ENCODE measurements around the gene SLC16A4. TPM values are rescaled to one million over a fixed set of nuclear protein-coding genes. Genes with fewer than 3 reads are reported as not detected.

The SLC16A4 gene
- total RNA-seq, 1 experiment from 2014 or later, result 0.22 TPM

DNA sequence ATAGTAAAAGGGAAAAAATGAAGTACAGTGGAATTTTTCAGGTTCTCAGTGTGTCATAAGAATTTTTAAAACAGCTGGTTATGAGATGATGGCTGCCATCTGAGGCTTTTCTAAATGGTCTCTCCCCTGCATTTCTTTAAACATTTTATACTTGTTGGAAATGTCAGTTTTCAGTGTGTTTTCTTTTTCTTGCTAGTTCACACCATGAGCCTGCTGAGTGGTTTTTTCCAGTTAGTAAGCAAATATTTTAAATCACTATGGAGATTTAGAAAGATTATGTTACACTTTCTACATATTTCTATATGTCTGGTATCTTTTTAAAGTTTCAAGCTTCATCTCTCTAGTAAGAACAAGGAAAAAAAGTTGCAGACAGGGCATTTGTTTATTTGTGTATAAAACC lies 42.1 kb downstream of the SLC16A4 start:
- peak overlapping the region; percentile 33 for H3K4me2 ChIP-seq (ENCODE audit: low read length)
- ChIA-PET POLR2A (ENCODE audit: unreplicated experiment) (interaction anchor here (0.5 to 0.6 kb wide), 3 partner anchors 8 to 568 kb away, joined by 3 to 7 read pairs (median 4); no protein-coding TSS in a partner anchor), CTCF (no interaction called here)
- intact Hi-C loops (cut with micrococcal nuclease), result no loop called here
- H3K9me3 ChIP-seq (ENCODE audit: low read length), result no peaks in the 10 kb centered on the region
- no peak overlapping the region for H3K27ac ChIP-seq (ENCODE audit: low read length)
- H4K20me1 ChIP-seq (ENCODE audit: low read length), result peaks cover 61% of the 10 kb centered on the region
- H2AFZ ChIP-seq (ENCODE audit: low read length), result no peak overlapping the region
- H3K4me1 ChIP-seq (ENCODE audit: insufficient read depth, low read length), result peaks cover 51% of the 10 kb centered on the region
- TF ChIP-seq, protein P1, sequence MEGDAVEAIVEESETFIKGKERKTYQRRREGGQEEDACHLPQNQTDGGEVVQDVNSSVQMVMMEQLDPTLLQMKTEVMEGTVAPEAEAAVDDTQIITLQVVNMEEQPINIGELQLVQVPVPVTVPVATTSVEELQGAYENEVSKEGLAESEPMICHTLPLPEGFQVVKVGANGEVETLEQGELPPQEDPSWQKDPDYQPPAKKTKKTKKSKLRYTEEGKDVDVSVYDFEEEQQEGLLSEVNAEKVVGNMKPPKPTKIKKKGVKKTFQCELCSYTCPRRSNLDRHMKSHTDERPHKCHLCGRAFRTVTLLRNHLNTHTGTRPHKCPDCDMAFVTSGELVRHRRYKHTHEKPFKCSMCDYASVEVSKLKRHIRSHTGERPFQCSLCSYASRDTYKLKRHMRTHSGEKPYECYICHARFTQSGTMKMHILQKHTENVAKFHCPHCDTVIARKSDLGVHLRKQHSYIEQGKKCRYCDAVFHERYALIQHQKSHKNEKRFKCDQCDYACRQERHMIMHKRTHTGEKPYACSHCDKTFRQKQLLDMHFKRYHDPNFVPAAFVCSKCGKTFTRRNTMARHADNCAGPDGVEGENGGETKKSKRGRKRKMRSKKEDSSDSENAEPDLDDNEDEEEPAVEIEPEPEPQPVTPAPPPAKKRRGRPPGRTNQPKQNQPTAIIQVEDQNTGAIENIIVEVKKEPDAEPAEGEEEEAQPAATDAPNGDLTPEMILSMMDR (conservative IDR thresholded peaks at IDR 0.05; ENCODE audit: low read depth, low read length), result no peak
- no peak for TF ChIP-seq EZH2phosphoT487 (IDR thresholded peaks at IDR 0.05; ENCODE audit: borderline replicate concordance, low read length)
- no peak for TF ChIP-seq EZH2 (IDR thresholded peaks at IDR 0.05; ENCODE audit: low read length, unreplicated experiment)
- H3K36me3 ChIP-seq (ENCODE audit: low read depth, low read length), result peaks cover 51% of the 10 kb centered on the region
- H3K79me2 ChIP-seq (ENCODE audit: low read length), result peaks cover 100% of the 10 kb centered on the region
- no peak for ATAC-seq
- H3K9me2 ChIP-seq (replicated peaks; ENCODE audit: low read length), result no peaks in the 10 kb centered on the region
- H3K27me3 ChIP-seq (ENCODE audit: low read length), result no peaks in the 10 kb centered on the region
- no TSS peak for BruUV-seq (replicated peaks)
- H3K9ac ChIP-seq (ENCODE audit: low read length), result no peak overlapping the region
- peak; percentile 14 for DNase-seq
- H3F3A ChIP-seq (ENCODE audit: low read length, unreplicated experiment), result no peaks in the 10 kb centered on the region
- H3K4me3 ChIP-seq (ENCODE audit: low read length), result peak overlapping the region; percentile 9; the same call in 1 of the 2 replicates

DNA sequence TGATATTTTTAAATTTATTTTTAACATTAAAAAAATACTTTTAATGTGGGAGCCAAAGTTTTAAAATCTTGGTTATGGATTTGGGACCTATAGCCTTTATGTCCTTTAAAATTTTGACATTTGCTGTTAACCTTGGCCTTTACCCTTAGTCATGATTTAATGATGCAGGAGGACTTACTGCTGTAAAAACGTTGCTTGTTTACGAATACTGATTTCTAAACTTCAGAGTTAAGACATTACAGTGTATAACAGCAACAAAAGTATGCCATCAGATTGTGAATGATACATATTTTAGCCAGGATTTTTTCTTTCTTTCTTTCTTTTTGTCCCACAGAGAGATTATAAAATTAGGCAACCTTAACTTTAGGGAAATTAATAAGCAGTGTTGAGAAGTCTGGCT lies 42.8 kb downstream of the SLC16A4 start:
- no peaks in the 10 kb centered on the region for H3K9me2 ChIP-seq (replicated peaks; ENCODE audit: low read length)
- peak overlapping the region; percentile 33 for H3K4me2 ChIP-seq (ENCODE audit: low read length)
- peaks cover 59% of the 10 kb centered on the region for H3K36me3 ChIP-seq (ENCODE audit: low read depth, low read length)
- H3K9ac ChIP-seq (ENCODE audit: low read length), result no peak overlapping the region
- peaks cover 58% of the 10 kb centered on the region for H3K4me1 ChIP-seq (ENCODE audit: insufficient read depth, low read length)
- intact Hi-C loops (cut with micrococcal nuclease), result no loop called here
- ATAC-seq (no peak), DNase-seq (no peak)
- H3F3A ChIP-seq (ENCODE audit: low read length, unreplicated experiment), result no peaks in the 10 kb centered on the region
- H3K27me3 ChIP-seq (ENCODE audit: low read length), result no peaks in the 10 kb centered on the region
- no peaks in the 10 kb centered on the region for H3K9me3 ChIP-seq (ENCODE audit: low read length)
- TF ChIP-seq, protein P1 (conservative IDR thresholded peaks at IDR 0.05; ENCODE audit: low read depth, low read length), result no peak
- TF ChIP-seq EZH2phosphoT487 (IDR thresholded peaks at IDR 0.05; ENCODE audit: borderline replicate concordance, low read length), result no peak
- TF ChIP-seq EZH2 (IDR thresholded peaks at IDR 0.05; ENCODE audit: low read length, unreplicated experiment), result no peak
- peaks cover 100% of the 10 kb centered on the region for H3K79me2 ChIP-seq (ENCODE audit: low read length)
- peaks cover 61% of the 10 kb centered on the region for H4K20me1 ChIP-seq (ENCODE audit: low read length)
- CTCF ChIA-PET, result interaction anchor here (0.6 kb wide), 1 partner anchor 9 kb away, joined by 3 read pairs; the partner anchor contains the start of gene RBM15
- no TSS peak for BruUV-seq (replicated peaks)
- POLR2A ChIA-PET (ENCODE audit: unreplicated experiment), result no interaction called here
- no peak overlapping the region for H2AFZ ChIP-seq (ENCODE audit: low read length)
- no peak overlapping the region for H3K27ac ChIP-seq (ENCODE audit: low read length)
- H3K4me3 ChIP-seq (ENCODE audit: low read length), result peak overlapping the region; percentile 9; the same call in 1 of the 2 replicates

DNA sequence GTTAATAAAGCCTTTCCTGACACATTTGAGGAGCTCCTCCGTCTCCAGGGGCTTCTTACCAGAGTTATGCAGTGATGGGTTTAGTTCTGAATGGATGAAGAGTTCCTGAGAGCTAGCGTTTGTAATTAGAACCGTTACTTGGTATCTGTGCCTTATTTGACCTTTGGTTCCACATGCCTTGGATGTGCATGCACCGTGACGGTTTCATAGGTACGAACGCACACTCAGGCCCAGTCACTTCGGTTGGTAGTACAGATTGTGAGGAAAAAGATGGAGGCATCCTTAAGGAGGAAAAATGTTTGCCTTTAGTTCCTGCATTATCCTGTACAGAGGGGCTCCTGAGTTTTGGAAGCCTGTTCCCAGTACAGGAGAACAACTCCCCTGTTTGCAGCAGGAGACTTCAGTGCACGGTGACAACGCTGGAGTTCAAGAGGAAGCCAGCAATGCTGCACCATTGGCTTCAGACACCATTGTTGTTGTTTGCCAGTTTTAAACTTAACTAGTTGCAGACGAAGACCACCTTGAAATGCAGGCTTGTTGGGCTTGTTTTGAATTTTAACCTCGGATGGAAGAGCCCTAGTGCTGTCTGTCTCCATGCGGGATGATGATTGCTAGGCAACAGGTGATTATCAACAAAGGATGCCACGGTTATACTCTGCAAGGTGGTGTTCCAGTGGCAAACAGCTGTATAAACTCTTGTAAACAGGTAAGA lies 43.5 kb downstream of the SLC16A4 start:
- Histone ChIP-seq H2AFZ (ENCODE audit: low read length) (no peak overlapping the region), H3K9me2 (replicated peaks; ENCODE audit: low read length) (no peaks in the 10 kb centered on the region), H3F3A (ENCODE audit: low read length, unreplicated experiment) (no peaks in the 10 kb centered on the region), H3K4me3 (ENCODE audit: low read length) (0 out of 2 replicates have a peak overlapping the region, but pooled peaks have one; percentile 12), H4K20me1 (ENCODE audit: low read length) (peaks cover 68% of the 10 kb centered on the region), H3K27ac (ENCODE audit: low read length) (no peak overlapping the region), H3K4me1 (ENCODE audit: insufficient read depth, low read length) (peaks cover 64% of the 10 kb centered on the region), H3K79me2 (ENCODE audit: low read length) (peaks cover 100% of the 10 kb centered on the region), H3K27me3 (ENCODE audit: low read length) (no peaks in the 10 kb centered on the region), H3K36me3 (ENCODE audit: low read depth, low read length) (peaks cover 66% of the 10 kb centered on the region), H3K9ac (ENCODE audit: low read length) (no peak overlapping the region), H3K4me2 (ENCODE audit: low read length) (peak overlapping the region; percentile 34), H3K9me3 (ENCODE audit: low read length) (no peaks in the 10 kb centered on the region)
- intact Hi-C loops (cut with micrococcal nuclease), result no loop called here
- no TSS peak for BruUV-seq (replicated peaks)
- TF ChIP-seq EZH2 (IDR thresholded peaks at IDR 0.05; ENCODE audit: low read length, unreplicated experiment), result no peak
- TF ChIP-seq, protein P1 (conservative IDR thresholded peaks at IDR 0.05; ENCODE audit: low read depth, low read length), result no peak
- TF ChIP-seq EZH2phosphoT487 (IDR thresholded peaks at IDR 0.05; ENCODE audit: borderline replicate concordance, low read length), result no peak
- ChIA-PET POLR2A (ENCODE audit: unreplicated experiment) (no interaction called here), CTCF (interaction anchor here (0.6 kb wide), 1 partner anchor 8 kb away, joined by 3 read pairs; the partner anchor contains the start of gene RBM15)
- ATAC-seq, result no peak
- DNase-seq, result no peak

All from PC-3 (cell line).